Vagina (tissue), 2 donors: ENCODE measurements around the gene PTPRM.

ENCODE experiments used
- POLR2AphosphoS5 ChIP-seq, 2 donors: sonication (generic); formaldehyde crosslinking; IDR thresholded peaks; one replicate each; pipeline ENCODE4 v1.9.0; 2017; ENCODE audit warnings: antibody characterized with exemption in 2 of 2, mild to moderate bottlenecking in 2 of 2, low read depth in 1 of 2; ENCODE audit not compliant: insufficient read depth in 1 of 2
- TF ChIP-seq, protein P1 (sequence below), 3 experiments: fragments of 450-650 bp in 2 of 3; fragments of 200-600 bp in 1 of 3; sonication (generic) in 1 of 3; IDR thresholded peaks; one replicate each; pipeline ENCODE4 v1.5.1; 2017 to 2019; ENCODE audit warnings: antibody characterized with exemption in 3 of 3, mild to moderate bottlenecking in 2 of 3, moderate library complexity in 2 of 3

- TF ChIP-seq, protein P1, sequence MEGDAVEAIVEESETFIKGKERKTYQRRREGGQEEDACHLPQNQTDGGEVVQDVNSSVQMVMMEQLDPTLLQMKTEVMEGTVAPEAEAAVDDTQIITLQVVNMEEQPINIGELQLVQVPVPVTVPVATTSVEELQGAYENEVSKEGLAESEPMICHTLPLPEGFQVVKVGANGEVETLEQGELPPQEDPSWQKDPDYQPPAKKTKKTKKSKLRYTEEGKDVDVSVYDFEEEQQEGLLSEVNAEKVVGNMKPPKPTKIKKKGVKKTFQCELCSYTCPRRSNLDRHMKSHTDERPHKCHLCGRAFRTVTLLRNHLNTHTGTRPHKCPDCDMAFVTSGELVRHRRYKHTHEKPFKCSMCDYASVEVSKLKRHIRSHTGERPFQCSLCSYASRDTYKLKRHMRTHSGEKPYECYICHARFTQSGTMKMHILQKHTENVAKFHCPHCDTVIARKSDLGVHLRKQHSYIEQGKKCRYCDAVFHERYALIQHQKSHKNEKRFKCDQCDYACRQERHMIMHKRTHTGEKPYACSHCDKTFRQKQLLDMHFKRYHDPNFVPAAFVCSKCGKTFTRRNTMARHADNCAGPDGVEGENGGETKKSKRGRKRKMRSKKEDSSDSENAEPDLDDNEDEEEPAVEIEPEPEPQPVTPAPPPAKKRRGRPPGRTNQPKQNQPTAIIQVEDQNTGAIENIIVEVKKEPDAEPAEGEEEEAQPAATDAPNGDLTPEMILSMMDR (IDR thresholded peaks at IDR 0.05): no peak
- no peak for TF ChIP-seq POLR2AphosphoS5 (IDR thresholded peaks at IDR 0.05; ENCODE audit: insufficient read depth in 1 of 2, low read depth in 1 of 2)
These were observed 289.6 kb downstream of the PTPRM start for GRCh38 chr18:7856733-7857132.
